Left kidney (tissue), 2 donors: ENCODE measurements around the gene CLDN6. TPM values are rescaled to one million over a fixed set of nuclear protein-coding genes. Genes with fewer than 3 reads are reported as not detected.
A peak's percentile ranks its signal among the peaks of the same experiment; 100 is the strongest.

ENCODE experiments used
- DNase-seq: peaks from one replicate; pipeline ENCODE4 v3.0.0-alpha.2; 2013
- polyA plus RNA-seq: library from polyadenylated mRNA; unstranded; fragments of 120-200 nt; gene quantifications from one replicate; pipeline ENCODE4 v1.2.1, GENCODE V29; 2013; ENCODE audit not compliant: insufficient read length

Gene CLDN6
- polyA plus RNA-seq, 1 donor = 29.6 TPM

DNA sequence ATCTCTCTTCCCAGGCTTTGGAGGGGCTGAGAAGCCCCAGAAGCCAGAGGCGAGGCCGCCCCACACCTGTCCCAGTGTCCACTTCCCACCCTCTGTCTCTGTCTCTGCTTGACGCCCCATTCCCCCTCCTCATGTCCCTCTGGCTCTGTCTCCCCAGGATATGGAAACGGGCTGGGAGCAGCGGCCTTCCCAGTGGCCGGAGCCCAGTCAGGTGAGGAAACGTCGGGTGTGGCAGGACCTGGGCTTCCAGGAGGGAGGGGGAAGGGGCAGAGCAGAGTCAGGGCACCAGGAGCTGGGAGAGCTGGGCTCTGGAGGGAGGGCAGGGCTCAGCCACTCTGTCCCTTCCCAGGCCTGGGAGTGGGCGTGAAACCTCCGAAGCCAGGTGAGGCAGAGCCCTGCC, 27.1 kb downstream of the CLDN6 start:
- DNase-seq = no peak

- DNase-seq = no peak
Measured at GRCh38 chr16:2988590-2989099, 29.3 kb downstream of the CLDN6 start.

- no peak for DNase-seq
Measured at GRCh38 chr16:2987833-2988232, 30.1 kb downstream of the CLDN6 start.

DNA sequence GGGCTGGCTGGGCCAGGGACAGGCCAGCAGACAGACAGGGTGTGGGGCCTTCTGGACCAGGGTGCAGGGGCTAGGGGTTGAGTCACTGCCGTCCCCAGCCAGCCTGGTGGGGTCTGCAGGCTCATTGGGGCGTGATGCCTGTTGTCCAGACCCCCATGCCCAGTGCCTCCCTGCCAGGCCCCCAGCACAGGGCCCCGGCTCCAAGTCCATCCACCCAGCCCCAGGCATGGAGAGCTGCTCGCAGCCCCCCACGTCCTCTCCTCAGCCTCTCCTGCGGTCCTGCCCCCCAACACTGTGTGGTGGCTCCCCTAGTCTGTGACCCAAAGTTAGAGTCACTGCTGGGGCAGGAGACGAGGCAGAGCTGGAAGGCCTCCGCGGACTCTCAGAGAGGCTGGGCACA, 30.7 kb downstream of the CLDN6 start:
- DNase-seq = no peak

- no peak for DNase-seq
Measured at GRCh38 chr16:2986623-2987188, 31.3 kb downstream of the CLDN6 start.

- DNase-seq = no peak
Measured at GRCh38 chr16:2985893-2986355, 32.1 kb downstream of the CLDN6 start.

DNA sequence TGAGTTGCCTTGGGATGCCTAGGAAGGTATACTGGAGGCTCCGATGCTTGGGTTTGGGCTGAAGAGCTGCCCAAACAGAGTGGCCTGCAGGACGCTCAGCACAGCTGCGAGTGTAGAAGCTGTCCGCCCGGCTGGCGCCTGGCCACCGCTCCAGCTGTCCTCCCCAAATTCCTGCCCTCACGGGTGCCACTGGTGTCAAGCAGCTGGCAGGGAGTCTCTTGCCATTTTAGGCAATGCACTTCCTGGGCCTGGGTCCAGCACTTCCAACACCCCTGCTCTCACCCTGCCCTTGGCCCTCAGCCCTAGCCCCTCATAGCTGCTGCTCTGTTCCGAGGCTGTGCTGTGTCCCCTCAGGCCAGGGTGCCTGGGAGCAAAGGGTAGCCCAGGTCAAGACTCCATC, 32.5 kb downstream of the CLDN6 start:
- DNase-seq = no peak

DNA sequence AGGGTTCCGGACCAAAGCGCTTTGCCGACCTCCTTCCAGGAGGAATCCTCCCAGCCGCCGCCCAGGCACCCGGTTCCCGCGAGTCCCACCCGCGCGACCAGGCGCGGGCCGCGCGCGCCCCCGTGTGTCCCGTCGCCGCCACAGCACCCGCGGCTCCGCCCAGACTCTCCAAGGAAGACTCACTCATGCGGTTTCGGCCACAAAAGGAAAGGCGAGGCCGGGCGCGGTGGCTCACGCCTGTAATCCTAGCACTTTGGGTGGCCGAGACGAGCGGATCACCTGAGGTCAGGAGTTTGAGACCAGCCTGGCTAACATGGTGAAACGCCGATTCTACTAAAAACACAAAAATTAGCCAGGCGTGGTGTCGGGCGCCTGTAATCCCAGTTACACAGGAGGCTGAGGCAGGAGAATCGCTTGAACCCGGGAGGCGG, 34.3 kb downstream of the CLDN6 start:
- DNase-seq = peak; percentile 78

DNA sequence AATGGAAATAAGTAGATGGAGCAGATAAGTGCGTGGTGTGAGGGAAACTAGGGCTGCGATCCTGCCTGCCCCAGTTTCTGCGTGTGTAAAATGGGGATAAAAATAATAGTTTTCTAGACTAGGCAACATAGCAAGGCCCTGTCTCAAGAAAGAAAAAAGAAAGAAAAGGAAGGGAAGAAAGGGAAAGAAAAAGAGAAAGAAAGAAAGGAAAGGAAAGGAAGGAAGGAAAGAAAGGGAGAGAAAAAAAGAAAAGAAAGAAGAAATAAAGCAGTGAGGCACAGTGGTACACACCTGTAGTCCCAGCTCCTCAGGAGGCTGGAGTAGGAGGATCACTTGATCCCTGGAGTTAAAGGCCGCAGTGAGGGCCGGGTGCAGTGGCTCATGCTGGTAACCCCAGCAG, 35.6 kb downstream of the CLDN6 start:
- no peak for DNase-seq

- no peak for DNase-seq
Measured at GRCh38 chr16:2981899-2982250, 36.1 kb downstream of the CLDN6 start.

GRCh38 chr16:2981177-2981898, 36.6 kb downstream of the CLDN6 start:
- no peak for DNase-seq

DNA sequence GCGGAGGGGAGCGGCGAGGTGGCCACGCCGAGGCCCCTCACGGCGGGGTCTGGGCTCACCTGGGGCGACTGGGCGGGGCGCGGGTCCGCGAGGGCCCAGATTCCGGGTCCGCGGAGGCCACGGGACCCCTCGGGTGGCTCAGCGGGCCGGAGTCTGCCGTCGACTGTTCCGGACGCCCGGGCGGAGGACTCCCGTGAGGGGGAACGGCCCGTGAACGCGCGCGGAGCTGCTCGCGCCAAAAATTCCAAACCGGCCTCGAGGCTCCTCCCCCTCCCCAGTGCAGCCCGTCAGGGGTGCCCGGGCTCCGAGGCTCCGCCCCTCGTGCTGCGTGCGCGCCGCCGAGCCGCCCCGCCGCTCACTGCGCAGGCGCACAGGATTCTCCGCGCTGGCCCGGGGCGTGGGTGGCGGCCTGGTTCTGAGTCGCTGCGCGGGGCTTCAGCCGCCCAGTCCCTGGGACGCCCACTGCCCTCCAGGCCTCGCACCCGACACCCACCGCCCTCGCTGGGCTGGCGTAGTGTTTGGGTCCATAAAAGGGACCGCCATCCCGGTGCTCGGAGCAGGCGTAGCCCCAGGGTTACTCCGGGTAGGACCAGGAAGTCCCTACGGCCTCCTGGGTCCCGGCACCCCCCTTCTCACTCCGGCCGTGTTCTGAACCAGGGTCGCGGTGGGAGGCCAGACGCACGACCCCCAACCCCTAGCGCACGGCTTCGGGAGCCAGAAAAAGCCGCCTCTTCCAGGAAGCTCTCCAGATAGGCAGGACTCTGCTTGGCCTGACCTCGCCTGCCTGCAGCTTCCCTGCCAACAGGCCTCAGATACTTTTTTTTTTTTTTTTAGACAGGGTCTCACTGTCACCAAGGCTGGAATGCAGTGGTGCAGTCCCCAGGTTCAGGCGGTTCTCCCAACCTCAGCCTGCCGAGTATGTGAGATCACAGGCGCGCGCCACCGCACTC, 37.5 kb downstream of the CLDN6 start, which contains the start of gene PKMYT1:
TSS of gene PKMYT1 (minus strand) at position 220 of the 950 bp plus-strand sequence. CDS start 789 bp downstream, outside the sequence.
- peak; percentile 91 for DNase-seq

- no peak for DNase-seq
Measured at GRCh38 chr16:2979669-2980226, 38.2 kb downstream of the CLDN6 start.

DNA sequence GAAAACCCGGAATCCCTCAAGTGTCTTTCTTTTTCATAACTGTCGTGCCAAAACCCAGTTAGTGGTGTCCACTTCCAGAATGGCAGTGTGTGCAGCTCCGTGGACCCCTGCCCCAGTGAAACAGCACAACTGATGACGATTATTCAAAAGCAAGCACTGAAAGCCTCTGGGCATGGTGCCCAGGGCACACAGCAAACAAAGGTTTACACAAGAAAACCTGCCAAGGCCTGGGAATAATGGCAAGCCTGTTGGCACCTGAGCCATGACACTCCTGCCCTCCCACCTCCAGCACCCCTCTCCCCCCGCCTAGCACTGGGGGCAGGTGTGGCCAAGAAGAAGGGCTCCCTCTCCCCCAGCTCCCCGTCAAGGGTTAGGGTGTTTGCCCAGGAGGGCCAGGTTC, 40.5 kb downstream of the CLDN6 start:
- no peak for DNase-seq

DNA sequence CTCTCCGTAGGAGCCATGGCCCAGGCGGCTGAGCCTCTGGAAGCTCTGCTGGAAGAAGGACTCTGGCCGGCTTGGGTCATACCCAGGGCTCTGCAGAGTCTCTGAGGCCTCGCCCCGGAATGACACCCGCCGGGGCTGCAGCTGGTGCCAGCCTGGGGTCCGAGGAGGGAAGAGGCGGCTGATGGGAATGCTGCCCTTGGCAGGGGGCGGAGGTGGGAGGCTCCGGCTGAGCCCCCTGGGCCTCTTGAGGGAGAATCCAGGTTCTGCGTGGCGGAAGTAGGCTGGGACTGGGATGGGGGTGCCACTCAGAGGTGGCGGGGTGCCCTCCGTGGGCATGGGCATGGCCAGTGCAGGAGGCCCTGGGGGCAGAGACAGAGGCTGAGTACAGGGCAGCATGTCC, 41.3 kb downstream of the CLDN6 start:
- DNase-seq = no peak

DNA sequence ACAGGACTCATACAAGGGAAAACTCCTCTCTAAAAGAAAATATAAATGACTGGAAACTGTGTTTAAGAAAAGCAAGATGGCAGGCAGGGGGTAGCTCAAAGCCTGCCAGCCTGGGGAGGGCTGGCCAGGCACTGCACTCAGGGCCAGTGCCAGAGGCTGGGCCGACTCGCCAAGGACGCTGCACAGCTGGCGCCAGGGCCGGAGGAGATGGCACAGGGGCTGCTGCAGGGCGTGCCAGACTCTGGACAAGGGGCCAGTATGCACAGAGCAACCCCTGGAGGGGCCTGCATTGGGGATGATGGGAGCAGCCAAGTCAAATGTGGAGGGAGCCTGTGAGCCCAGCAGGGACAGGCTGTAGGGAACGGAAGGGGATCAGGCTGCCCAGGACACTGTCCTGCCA, 41.8 kb downstream of the CLDN6 start:
- DNase-seq = no peak

GRCh38 chr16:2975161-2975795, 42.7 kb downstream of the CLDN6 start:
- DNase-seq = no peak

DNA sequence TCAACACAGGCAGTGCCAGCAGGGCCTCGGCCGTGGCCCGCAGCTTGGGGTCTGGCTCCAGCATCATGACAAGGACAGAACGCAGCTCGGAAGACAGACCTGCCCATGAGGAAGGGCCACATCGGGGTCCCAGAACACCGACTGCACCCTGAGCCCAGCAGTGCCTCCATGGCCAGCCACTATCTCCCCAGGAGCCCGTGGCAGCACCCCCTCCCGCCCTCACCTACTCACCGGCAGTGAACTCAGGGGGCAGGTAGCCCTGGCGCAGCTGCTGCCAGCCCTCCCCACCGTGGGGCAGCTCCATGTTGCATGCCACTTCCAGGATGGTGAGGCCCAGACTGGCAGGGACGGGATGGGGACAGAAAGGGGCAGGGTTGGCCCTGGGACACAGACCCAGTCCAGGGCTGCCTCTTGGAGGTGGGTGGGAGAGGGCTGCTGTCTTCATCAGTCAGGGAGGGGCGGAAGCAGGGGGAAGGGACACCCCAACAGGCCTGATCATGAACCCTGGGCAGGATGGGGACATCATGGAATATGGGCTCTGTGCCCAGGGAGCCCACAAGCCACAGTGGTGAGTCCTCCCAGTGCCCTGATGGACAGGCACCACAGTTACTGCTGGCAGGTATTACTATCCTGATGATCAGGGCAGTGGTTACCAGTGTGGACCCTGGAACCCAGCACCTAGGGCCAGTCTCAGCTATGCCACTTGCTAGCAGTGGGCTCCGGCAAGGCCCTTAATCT, 43.5 kb downstream of the CLDN6 start:
- DNase-seq = no peak

DNA sequence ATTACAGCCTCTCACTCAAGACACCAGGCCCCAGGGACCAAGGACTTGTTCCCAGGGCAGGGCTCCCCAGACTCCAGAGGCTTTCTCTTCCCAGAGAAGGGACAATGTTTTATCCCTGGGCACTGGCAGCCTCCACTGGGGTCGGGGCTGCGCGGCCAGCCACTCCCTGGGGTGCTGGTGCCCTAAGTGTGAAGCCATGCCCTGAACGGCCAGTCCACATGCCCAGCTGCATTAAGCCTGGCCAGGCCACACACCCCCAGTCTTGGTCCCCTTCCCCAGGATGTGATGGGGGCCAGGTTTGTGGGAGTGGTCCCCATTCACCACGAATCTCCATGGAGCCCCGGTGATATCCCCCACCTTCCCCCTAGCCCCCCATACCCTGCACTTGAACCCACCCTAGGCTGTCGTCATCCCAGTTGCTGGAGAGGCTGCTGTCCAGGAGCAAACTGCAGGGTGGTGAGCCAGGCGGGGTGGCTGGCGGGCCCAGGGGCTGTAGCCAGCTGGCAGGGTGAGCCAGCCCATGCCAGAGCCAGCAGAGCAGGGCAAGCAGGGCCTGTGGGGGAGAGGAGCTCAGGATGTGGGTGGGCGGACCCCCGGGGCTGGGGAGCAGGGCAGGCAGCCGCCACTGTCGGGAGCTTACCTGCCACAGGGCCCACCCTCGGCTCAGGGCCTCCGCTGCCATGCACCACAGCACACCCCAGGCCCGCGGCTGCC, 44.2 kb downstream of the CLDN6 start:
- no peak for DNase-seq

DNA sequence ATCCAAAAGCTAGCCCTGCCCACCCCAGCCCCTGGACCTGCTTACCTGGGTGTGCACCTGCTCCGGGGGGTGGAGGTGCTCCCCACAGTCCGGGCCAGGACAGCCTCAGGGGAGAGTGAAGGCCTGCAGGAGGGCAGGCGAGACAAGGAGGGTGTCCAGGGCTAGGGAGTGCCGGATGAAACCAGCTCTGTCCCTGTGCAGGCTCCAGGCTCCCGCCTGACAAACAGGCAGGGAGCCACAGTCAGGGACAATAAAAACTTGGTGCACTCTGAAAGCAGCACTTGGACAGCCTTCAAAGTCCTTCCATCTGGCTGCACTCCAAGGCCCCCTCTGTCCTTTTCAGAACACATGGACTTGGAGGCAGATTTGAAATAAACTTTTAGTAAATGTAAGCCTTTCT, 44.9 kb downstream of the CLDN6 start:
- DNase-seq = no peak
